GM19035 (cell line): Measurements from ENCODE around the gene BRAF.
A peak's percentile ranks its signal among the peaks of the same experiment; 100 is the strongest.
"Not testable (repeated sequence)": the region's sequence is repeated elsewhere in the genome, so short reads cannot be mapped to it uniquely, and the experiment has no call there.

Source experiments
- ATAC-seq: cut with Tn5 transposase; IDR thresholded peaks from one replicate; pipeline ENCODE4 v1.9.1; 2021; ENCODE audit not compliant: unreplicated experiment

The BRAF gene

GRCh38 chr7:140881507-140882228 is 43.1 kb downstream of the BRAF start:
- peak; percentile 54 for ATAC-seq

DNA sequence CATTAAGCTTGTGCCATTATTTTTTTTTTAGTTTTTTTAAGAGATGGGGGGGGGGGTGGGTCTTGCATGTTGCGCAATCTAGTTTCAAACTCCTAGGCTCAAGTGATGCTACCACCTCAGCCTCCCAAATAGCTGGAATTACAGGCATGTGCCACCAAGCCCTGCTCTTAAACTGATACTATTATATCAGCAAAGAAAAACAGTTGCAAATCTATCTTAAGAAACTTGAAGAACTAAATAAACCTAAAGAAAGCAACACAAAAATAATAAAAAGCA is 47.5 kb downstream of the BRAF start:
- no peak for ATAC-seq

DNA sequence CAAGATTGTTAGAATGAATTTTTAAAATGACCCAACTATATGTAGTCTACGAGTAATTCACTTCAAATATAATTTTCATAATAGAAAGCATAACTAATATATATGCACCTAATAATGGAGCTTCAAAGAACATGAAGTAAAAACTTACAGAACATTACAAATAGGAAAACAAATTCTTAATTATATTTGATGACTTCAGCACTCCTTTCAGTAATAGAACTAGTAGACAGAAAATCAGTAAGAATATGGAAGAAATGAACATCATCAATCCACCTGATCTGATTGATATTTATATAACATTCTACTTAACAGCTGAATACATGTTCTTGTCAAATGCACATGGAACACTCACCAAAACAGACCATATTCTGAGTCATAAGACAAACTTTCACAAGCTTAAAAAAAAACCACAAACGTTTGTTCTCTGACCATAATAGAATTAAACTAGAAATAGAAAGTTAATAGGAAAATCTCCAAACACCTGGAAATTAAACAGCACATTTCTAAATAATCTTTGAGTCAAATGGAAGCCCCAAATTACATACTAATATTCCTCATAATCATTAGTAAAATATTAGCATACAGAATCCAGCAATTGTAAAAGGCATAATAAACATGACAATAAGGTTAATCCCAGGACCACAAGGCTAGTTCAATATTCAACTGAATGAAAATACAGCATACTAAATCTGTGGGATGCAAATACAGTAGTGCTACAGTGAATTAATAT is 48.0 kb downstream of the BRAF start:
- ATAC-seq = peak; percentile 87

DNA sequence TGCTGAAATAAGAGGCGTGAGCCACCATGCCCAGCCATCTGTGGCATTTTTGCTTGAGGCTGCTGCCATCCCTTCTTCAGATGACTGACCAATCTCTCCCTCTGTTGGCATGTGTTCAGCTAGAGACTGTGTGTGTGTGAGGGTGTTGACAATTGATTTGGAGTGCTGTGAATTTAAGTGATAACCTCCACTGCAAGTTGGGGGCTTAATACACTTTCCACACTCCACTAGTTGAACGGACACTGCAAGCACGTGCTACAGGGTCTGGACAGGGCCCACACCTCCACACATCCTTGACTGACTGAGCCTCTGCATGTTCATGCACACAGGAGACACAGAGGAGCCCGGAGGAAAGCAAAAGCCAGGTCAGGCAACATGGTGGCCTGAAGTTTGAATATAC is 51.3 kb downstream of the BRAF start:
- ATAC-seq = no peak

- no peak for ATAC-seq
Observed at GRCh38 chr7:140870003-140870402, 54.7 kb downstream of the BRAF start.

GRCh38 chr7:140869430-140869829 is 55.3 kb downstream of the BRAF start:
- ATAC-seq = no peak

- ATAC-seq = no peak
Observed at GRCh38 chr7:140867467-140868462, 57.0 kb downstream of the BRAF start.

DNA sequence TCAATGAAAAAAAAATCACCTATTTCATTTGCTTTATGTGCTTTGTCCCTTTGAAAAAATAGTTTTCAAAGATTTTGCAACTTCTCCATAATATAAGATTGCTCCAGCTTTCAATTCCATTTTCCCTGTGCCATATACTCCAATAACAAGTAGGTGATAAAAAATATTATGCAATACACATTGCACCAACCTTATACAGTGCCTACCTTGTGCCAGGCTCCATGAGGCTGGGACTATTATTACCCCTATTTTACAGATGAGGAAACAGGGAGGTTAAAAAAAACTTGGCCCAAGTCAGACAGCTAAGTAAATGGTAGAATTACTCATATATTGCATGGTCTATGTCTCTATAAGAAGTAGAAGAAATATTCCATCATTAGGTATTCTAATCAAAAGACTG is 57.8 kb downstream of the BRAF start:
- no peak for ATAC-seq

- ATAC-seq = no peak
Observed at GRCh38 chr7:140864732-140865131, 60.0 kb downstream of the BRAF start.

- ATAC-seq = no peak
Observed at GRCh38 chr7:140863867-140864266, 60.9 kb downstream of the BRAF start.

- ATAC-seq = no peak
Observed at GRCh38 chr7:140863184-140863583, 61.5 kb downstream of the BRAF start.

- no peak for ATAC-seq
Observed at GRCh38 chr7:140857048-140857447, 67.7 kb downstream of the BRAF start.

GRCh38 chr7:140841166-140841715 is 83.5 kb downstream of the BRAF start:
- no peak for ATAC-seq

GRCh38 chr7:140831724-140832123 is 93.0 kb downstream of the BRAF start:
- no peak for ATAC-seq

DNA sequence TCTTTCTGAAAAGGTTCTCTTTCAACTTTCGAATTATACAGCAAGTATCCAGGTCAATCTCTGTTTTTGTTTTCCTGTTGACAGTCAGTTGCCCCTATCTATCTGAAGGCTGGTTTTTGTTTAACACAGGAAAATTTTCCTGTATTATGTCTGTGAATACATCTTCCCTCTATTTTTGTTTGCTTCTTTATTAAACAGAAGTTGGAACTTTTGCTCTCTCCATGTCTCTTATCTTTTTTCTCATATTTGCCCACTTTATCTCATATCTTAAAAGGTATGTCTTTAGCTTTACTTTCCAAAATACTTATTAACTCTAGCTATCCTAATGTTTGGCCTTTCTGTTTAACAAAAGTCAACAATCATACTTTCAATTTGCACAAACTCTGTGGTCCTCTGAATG is 95.0 kb downstream of the BRAF start:
- no peak for ATAC-seq

- ATAC-seq = no peak
Observed at GRCh38 chr7:140828741-140829140, 96.0 kb downstream of the BRAF start.

- not testable (repeated sequence) for ATAC-seq
Observed at GRCh38 chr7:140817383-140817782, 107.3 kb downstream of the BRAF start.

- ATAC-seq = peak; percentile 84
Observed at GRCh38 chr7:140810830-140811556, 113.7 kb downstream of the BRAF start.

GRCh38 chr7:140810385-140810784 is 114.3 kb downstream of the BRAF start:
- no peak for ATAC-seq

DNA sequence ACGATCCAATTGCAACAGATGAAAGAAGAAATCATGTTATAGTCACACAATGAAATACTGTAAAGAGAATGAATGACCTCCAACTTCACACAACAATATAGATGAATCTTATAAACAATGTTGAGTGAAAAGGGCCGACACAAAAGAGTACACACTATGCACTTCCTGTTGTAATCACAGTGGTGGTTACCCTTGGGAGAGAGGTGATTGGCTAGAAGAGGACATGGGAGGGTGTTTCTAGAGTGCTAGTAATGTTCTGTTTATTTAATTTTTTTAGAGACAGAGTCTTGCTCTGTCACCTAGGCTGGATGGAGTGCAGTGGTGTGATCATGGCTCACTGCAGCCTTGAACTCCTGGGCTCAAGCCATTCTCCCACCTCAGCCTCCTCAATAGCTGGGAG is 145.8 kb downstream of the BRAF start:
- ATAC-seq = no peak

DNA sequence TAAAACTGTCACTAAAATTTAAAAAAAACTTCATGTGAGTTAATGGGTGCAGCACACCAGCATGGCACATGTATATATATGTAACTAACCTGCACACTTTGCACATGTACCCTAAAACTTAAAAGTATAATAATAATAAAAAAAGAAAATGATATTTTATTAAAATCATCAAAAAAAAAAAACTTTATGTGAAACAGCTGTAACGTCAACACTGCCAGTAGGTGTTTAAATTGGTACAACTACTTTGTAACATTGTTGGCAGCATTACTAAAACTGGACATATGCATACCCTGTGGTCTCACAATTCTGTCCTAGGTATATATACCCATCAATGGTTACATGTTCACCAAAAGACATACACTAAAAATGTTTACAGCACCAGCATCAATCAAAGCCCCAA is 146.2 kb downstream of the BRAF start:
- no peak for ATAC-seq
